ENCODE results near the gene OR52N5.

- TF ChIP-seq, protein P1, sequence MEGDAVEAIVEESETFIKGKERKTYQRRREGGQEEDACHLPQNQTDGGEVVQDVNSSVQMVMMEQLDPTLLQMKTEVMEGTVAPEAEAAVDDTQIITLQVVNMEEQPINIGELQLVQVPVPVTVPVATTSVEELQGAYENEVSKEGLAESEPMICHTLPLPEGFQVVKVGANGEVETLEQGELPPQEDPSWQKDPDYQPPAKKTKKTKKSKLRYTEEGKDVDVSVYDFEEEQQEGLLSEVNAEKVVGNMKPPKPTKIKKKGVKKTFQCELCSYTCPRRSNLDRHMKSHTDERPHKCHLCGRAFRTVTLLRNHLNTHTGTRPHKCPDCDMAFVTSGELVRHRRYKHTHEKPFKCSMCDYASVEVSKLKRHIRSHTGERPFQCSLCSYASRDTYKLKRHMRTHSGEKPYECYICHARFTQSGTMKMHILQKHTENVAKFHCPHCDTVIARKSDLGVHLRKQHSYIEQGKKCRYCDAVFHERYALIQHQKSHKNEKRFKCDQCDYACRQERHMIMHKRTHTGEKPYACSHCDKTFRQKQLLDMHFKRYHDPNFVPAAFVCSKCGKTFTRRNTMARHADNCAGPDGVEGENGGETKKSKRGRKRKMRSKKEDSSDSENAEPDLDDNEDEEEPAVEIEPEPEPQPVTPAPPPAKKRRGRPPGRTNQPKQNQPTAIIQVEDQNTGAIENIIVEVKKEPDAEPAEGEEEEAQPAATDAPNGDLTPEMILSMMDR (IDR thresholded peaks at IDR 0.05): no peak
- TF ChIP-seq, protein P2, sequence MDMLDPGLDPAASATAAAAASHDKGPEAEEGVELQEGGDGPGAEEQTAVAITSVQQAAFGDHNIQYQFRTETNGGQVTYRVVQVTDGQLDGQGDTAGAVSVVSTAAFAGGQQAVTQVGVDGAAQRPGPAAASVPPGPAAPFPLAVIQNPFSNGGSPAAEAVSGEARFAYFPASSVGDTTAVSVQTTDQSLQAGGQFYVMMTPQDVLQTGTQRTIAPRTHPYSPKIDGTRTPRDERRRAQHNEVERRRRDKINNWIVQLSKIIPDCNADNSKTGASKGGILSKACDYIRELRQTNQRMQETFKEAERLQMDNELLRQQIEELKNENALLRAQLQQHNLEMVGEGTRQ (IDR thresholded peaks at IDR 0.05): no peak
- TF ChIP-seq POLR2A (IDR thresholded peaks at IDR 0.05; ENCODE audit: low read length): no peak
- TF ChIP-seq, protein P3, sequence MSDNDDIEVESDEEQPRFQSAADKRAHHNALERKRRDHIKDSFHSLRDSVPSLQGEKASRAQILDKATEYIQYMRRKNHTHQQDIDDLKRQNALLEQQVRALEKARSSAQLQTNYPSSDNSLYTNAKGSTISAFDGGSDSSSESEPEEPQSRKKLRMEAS (IDR thresholded peaks at IDR 0.05): no peak
- TF ChIP-seq SMC3 (IDR thresholded peaks at IDR 0.05): no peak
- TF ChIP-seq, protein P4, sequence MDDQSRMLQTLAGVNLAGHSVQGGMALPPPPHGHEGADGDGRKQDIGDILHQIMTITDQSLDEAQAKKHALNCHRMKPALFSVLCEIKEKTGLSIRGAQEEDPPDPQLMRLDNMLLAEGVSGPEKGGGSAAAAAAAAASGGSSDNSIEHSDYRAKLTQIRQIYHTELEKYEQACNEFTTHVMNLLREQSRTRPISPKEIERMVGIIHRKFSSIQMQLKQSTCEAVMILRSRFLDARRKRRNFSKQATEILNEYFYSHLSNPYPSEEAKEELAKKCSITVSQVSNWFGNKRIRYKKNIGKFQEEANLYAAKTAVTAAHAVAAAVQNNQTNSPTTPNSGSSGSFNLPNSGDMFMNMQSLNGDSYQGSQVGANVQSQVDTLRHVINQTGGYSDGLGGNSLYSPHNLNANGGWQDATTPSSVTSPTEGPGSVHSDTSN (IDR thresholded peaks at IDR 0.05): no peak
- no peak for TF ChIP-seq CHD2 (IDR thresholded peaks at IDR 0.05; ENCODE audit: low read length, partially characterized antibody)
- TF ChIP-seq KDM5A (IDR thresholded peaks at IDR 0.05): no peak
- TF ChIP-seq MAZ (IDR thresholded peaks at IDR 0.05; ENCODE audit: borderline replicate concordance, low read depth, low read length): no peak
- TF ChIP-seq REST (IDR thresholded peaks at IDR 0.05): no peak
- TF ChIP-seq RNF2 (IDR thresholded peaks at IDR 0.05; ENCODE audit: borderline replicate concordance, low read depth): no peak
Measured at GRCh38 chr11:5809905-5810795, 27.0 kb upstream of the OR52N5 start.
